SU-DHL-6 (cell line): ENCODE results near the gene WDR31.

Experiments
- CTCF ChIP-seq: fragments of 200-600 bp; sonication (generic); IDR thresholded peaks from one replicate; pipeline ENCODE4 v1.5.1; 2017; ENCODE audit warnings: antibody characterized with exemption, mild to moderate bottlenecking, low read length, moderate library complexity; ENCODE audit not compliant: insufficient read depth, poor library complexity, severe bottlenecking
- EZH2phosphoT487 ChIP-seq: fragments of 200-600 bp; sonication (generic), shearing (Covaris generic); conservative IDR thresholded peaks from 2 replicates; pipeline ENCODE4 v1.6.1; 2018; ENCODE audit warnings: mild to moderate bottlenecking, antibody characterized with exemption, low read length, moderate library complexity, mixed read lengths

GRCh38 chr9:113267911-113268566 is 72.0 kb downstream of the WDR31 start:
- no peak for TF ChIP-seq CTCF
- no peak for TF ChIP-seq EZH2phosphoT487
